Fibroblast of lung (primary cell): Measurements from ENCODE around the gene CHD2. TPM values are rescaled to one million over a fixed set of nuclear protein-coding genes. Genes with fewer than 3 reads are reported as not detected.

Source experiments
- DNase-seq, 2 donors: peaks; one replicate each; pipeline versions ENCODE4 v3.0.0 to v3.0.0-alpha.2; 2010; ENCODE audit warnings: low read depth in 2 of 2
- H2AFZ ChIP-seq: 2 replicates; pipeline ENCODE4 v1.5.1; 2012; ENCODE audit warnings: low read length, control low read depth, inconsistent platforms
- H3K27ac ChIP-seq: 2 replicates; pipeline ENCODE4 v1.5.1; 2011; ENCODE audit warnings: low read length, control low read depth; ENCODE audit not compliant: insufficient read depth
- H3K27me3 ChIP-seq: 2 replicates; pipeline ENCODE4 v1.5.1; 2011; ENCODE audit warnings: mild to moderate bottlenecking, low read length; ENCODE audit not compliant: control insufficient read depth, insufficient read depth
- H3K36me3 ChIP-seq: 2 replicates; pipeline ENCODE4 v1.5.1; 2011; ENCODE audit warnings: low read length; ENCODE audit not compliant: control insufficient read depth, insufficient read depth
- H3K4me1 ChIP-seq: 2 replicates; pipeline ENCODE4 v1.5.1; 2011; ENCODE audit warnings: low read length; ENCODE audit not compliant: control insufficient read depth, insufficient read depth; ENCODE audit errors: extremely low read depth
- H3K4me2 ChIP-seq: 2 replicates; pipeline ENCODE4 v1.5.1; 2011; ENCODE audit warnings: low read length, control low read depth; ENCODE audit not compliant: insufficient read depth; ENCODE audit errors: extremely low read depth
- H3K4me3 ChIP-seq, 4 experiments: fragments of 200-600 bp in 1 of 4; sonication (generic) in 1 of 4; replicated peaks in 1 of 4; 2 replicates each; pipeline ENCODE4 v1.5.1; 2011 to 2016; ENCODE audit warnings: low read length in 4 of 4, low read depth in 3 of 4, mild to moderate bottlenecking in 3 of 4, control low read depth in 2 of 4, inconsistent platforms in 1 of 4, mixed read lengths in 1 of 4; ENCODE audit not compliant: insufficient read depth in 1 of 4; ENCODE audit errors: control extremely low read depth in 1 of 4
- H3K79me2 ChIP-seq: 2 replicates; pipeline ENCODE4 v1.5.1; 2012; ENCODE audit warnings: mild to moderate bottlenecking, low read length, inconsistent platforms; ENCODE audit not compliant: control insufficient read depth, insufficient read depth
- H3K9ac ChIP-seq: 2 replicates; pipeline ENCODE4 v1.5.1; 2011; ENCODE audit warnings: mild to moderate bottlenecking, low read length, control low read depth; ENCODE audit not compliant: insufficient read depth
- H3K9me3 ChIP-seq: 2 replicates; pipeline ENCODE4 v1.5.1; 2012; ENCODE audit warnings: low read depth, low read length; ENCODE audit not compliant: control insufficient read depth, insufficient read depth
- H4K20me1 ChIP-seq: 2 replicates; pipeline ENCODE4 v1.5.1; 2011; ENCODE audit warnings: low read length; ENCODE audit not compliant: control insufficient read depth, insufficient read depth; ENCODE audit errors: extremely low read depth
- EZH2 ChIP-seq: IDR thresholded peaks from 2 replicates; pipeline ENCODE4 v1.5.1; 2012; ENCODE audit warnings: low read length, control low read depth, mild to moderate bottlenecking; ENCODE audit errors: missing control alignments
- polyA plus RNA-seq, 2 donors: library from polyadenylated mRNA; depleted of rRNA in 1 of 2; stranded (reverse) in 1 of 2; unstranded in 1 of 2; fragments of >200 nt; gene quantifications; 2 replicates each; pipeline ENCODE4 v1.2.1, GENCODE V29; 2011 to 2012; ENCODE audit warnings: missing spikeins in 1 of 2
- total RNA-seq: library from RNA; depleted of rRNA; stranded (reverse); fragments of >200 nt; gene quantifications from 2 replicates; pipeline ENCODE4 v1.2.1, GENCODE V29; 2014
- TF ChIP-seq, protein P1 (sequence below), 2 donors: IDR thresholded peaks in 1 of 2; conservative IDR thresholded peaks in 1 of 2; 1 replicate in 1 of 2; 2 replicates in 1 of 2; pipeline ENCODE4 v1.5.1; 2011 to 2012; ENCODE audit warnings: low read length in 2 of 2, control low read depth in 1 of 2, inconsistent platforms in 1 of 2, low read depth in 1 of 2, mild to moderate bottlenecking in 1 of 2

The CHD2 gene
- total and polyA plus RNA-seq, 2 donors (not counting 1 experiment from before 2014, with no cell fraction given) = 36.5 to 92.5 TPM

DNA sequence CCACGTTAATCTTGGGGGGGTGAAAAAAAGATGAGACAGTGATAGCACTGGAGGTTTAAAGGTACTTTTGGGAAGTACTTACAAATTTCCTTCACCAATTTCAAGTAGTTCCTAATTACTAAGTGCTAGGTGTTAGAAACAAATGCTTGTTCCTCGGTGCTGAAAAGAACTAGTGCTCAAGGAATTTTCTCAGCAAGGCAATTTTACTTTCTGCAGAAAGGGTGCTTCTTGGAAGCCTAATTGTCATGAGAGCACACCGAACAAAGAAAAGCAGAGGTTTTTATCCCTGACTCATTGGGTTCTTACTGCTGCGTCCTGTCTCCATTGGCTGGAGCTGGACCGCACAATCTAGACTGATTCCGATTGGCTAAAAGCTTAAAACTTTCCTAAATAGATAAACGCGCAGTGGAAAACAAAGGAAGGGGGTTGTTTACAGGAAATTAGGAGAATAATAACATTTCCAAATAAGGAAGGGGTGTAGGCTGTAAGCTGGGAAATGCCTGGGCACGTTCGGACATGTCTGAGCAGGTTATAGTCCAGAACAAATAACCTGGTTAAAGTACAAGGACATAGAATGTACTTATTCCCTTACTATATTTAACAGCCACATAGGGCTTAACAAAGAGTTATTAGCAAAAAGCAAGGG is 49.6 kb downstream of the CHD2 start:
- Histone ChIP-seq H4K20me1 (no peaks in the 10 kb centered on the region), H3K4me2 (no peak overlapping the region), H3K4me3 (no peak overlapping the region), H2AFZ (no peak overlapping the region), H3K27ac (no peak overlapping the region), H3K27me3 (no peaks in the 10 kb centered on the region), H3K9me3 (peaks cover 3% of the 10 kb centered on the region), H3K79me2 (peaks cover 6% of the 10 kb centered on the region), H3K36me3 (peaks cover 40% of the 10 kb centered on the region), H3K4me1 (no peaks in the 10 kb centered on the region), H3K9ac (no peak overlapping the region)
- TF ChIP-seq, protein P1, sequence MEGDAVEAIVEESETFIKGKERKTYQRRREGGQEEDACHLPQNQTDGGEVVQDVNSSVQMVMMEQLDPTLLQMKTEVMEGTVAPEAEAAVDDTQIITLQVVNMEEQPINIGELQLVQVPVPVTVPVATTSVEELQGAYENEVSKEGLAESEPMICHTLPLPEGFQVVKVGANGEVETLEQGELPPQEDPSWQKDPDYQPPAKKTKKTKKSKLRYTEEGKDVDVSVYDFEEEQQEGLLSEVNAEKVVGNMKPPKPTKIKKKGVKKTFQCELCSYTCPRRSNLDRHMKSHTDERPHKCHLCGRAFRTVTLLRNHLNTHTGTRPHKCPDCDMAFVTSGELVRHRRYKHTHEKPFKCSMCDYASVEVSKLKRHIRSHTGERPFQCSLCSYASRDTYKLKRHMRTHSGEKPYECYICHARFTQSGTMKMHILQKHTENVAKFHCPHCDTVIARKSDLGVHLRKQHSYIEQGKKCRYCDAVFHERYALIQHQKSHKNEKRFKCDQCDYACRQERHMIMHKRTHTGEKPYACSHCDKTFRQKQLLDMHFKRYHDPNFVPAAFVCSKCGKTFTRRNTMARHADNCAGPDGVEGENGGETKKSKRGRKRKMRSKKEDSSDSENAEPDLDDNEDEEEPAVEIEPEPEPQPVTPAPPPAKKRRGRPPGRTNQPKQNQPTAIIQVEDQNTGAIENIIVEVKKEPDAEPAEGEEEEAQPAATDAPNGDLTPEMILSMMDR (conservative IDR thresholded peaks at IDR 0.05 in 1 of 2, IDR thresholded peaks at IDR 0.05 in 1 of 2; ENCODE audit: low read depth in 1 of 2, low read length in 2 of 2) = no peak
- TF ChIP-seq EZH2 = no peak
- peak in 1 of 2 donors; percentile 11 for DNase-seq

DNA sequence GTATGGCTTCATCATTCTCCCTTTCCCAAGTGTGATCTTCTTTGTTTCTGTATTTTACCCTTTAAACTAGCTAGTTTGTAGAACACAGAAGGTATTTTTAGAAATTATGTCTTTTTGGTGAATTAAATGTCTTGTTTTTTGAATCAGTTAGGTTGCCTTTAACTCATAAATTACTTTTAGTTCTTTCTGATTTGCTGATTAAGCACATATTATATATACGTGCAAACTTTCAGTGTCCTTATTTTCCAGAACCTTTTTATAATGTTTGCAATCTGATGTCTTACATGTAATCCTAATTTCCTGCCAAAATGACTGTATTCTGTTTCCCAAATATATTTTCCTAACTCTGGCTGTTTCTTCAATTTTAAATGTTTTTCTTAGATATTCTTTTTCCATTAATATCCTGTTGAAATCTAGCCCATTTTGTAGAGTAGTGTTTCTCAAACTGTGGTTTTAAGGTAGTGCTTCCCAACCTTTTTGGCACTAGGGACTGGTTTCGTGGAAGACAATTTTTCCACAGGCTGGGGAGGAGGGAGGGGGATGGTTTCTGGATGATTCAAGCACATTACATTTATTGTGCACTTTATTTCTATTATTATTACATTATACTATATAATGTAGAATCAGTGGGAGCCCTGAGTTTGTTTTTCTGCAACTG is 51.8 kb downstream of the CHD2 start:
- H3K27ac ChIP-seq = no peak overlapping the region
- peaks cover 37% of the 10 kb centered on the region for H3K36me3 ChIP-seq
- peaks cover 3% of the 10 kb centered on the region for H3K9me3 ChIP-seq
- no peaks in the 10 kb centered on the region for H3K4me1 ChIP-seq
- H3K79me2 ChIP-seq = peaks cover 5% of the 10 kb centered on the region
- H3K4me2 ChIP-seq = no peak overlapping the region
- no peak overlapping the region for H2AFZ ChIP-seq
- H3K9ac ChIP-seq = no peak overlapping the region
- DNase-seq = peak in 1 of 2 donors; percentile 44
- no peak overlapping the region for H3K4me3 ChIP-seq
- TF ChIP-seq, protein P1 (conservative IDR thresholded peaks at IDR 0.05 in 1 of 2, IDR thresholded peaks at IDR 0.05 in 1 of 2; ENCODE audit: low read depth in 1 of 2, low read length in 2 of 2) = no peak
- no peak for TF ChIP-seq EZH2
- H4K20me1 ChIP-seq = no peaks in the 10 kb centered on the region
- H3K27me3 ChIP-seq = no peaks in the 10 kb centered on the region

DNA sequence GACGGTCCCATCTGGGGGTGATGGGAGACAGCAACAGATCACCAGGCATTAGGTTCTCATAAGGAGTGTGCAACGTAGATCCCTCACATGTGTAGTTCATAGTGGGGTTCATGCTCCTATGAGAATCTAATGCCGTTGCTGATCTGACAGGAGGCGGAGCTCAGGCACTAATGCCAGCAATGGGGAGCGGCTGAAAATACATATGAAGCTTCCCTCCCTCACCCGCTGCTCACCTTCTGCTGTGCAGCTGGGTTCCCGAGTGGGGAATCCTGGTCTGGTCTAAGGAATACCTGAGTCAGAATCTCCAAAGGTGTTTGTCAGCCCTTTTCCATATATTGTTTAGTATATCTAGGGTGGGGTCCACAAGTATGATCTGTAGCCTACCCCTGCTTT is 52.3 kb downstream of the CHD2 start:
- peaks cover 32% of the 10 kb centered on the region for H3K36me3 ChIP-seq
- H3K79me2 ChIP-seq = peaks cover 1% of the 10 kb centered on the region
- H2AFZ ChIP-seq = no peak overlapping the region
- TF ChIP-seq, protein P1 (conservative IDR thresholded peaks at IDR 0.05 in 1 of 2, IDR thresholded peaks at IDR 0.05 in 1 of 2; ENCODE audit: low read depth in 1 of 2, low read length in 2 of 2) = no peak
- TF ChIP-seq EZH2 = no peak
- H3K4me1 ChIP-seq = no peaks in the 10 kb centered on the region
- no peak overlapping the region for H3K27ac ChIP-seq
- H3K9me3 ChIP-seq = peaks cover 3% of the 10 kb centered on the region
- no peaks in the 10 kb centered on the region for H4K20me1 ChIP-seq
- no peaks in the 10 kb centered on the region for H3K27me3 ChIP-seq
- DNase-seq = no peak
- no peak overlapping the region for H3K4me2 ChIP-seq
- no peak overlapping the region for H3K4me3 ChIP-seq
- H3K9ac ChIP-seq = no peak overlapping the region
